H1 (cell line): ENCODE data around the gene GSTT2. TPM values are rescaled to one million over a fixed set of nuclear protein-coding genes. Genes with fewer than 3 reads are reported as not detected.

Experiments used
- CTCF ChIA-PET: fragments of 300-600 bp; sonication (Branson Sonifier 250); formaldehyde crosslinking; loops from one replicate; lab custom pipeline; 2021; ENCODE audit not compliant: partially characterized antibody; lab: Charles Lee
- POLR2A ChIA-PET: fragments of 300-600 bp; sonication (Branson Sonifier 250); formaldehyde crosslinking; loops from one replicate; lab custom pipeline; 2021; ENCODE audit warnings: inconsistent platforms; ENCODE audit not compliant: partially characterized antibody; lab: Charles Lee
- DNase-seq, 2 experiments: peaks; one replicate each; pipeline versions ENCODE4 v3.0.0 to v3.0.0-alpha.2; 2010 to 2022; ENCODE audit warnings: low spot score in 2 of 2, low read depth in 1 of 2, mixed read lengths in 1 of 2
- FAIRE-seq: peaks from 2 replicates; lab custom pipeline; 2011; peaks lifted over from hg19 to GRCh38; lab: Jason Lieb, UNC
- H2AFZ ChIP-seq: 2 replicates; pipeline ENCODE4 v1.8.1; 2012; ENCODE audit warnings: low read length, inconsistent platforms
- H2AK5ac ChIP-seq: 2 replicates; pipeline ENCODE4 v1.6.1; 2013; ENCODE audit warnings: low read depth, low read length
- H2BK120ac ChIP-seq: replicated peaks from 2 replicates; pipeline ENCODE3; 2013; ENCODE audit warnings: low read depth, low read length, inconsistent platforms
- H2BK12ac ChIP-seq: 2 replicates; pipeline ENCODE4 v1.6.1; 2013; ENCODE audit warnings: low read depth, low read length
- H2BK15ac ChIP-seq: 2 replicates; pipeline ENCODE4 v1.6.1; 2013; ENCODE audit warnings: low read length
- H2BK20ac ChIP-seq: 2 replicates; pipeline ENCODE4 v1.6.1; 2013; ENCODE audit warnings: low read length
- H2BK5ac ChIP-seq: 2 replicates; pipeline ENCODE4 v1.6.1; 2013; ENCODE audit warnings: low read depth, low read length
- H3K14ac ChIP-seq: 2 replicates; pipeline ENCODE4 v1.6.1; 2013; ENCODE audit warnings: inconsistent platforms; ENCODE audit not compliant: insufficient read length
- H3K18ac ChIP-seq: 2 replicates; pipeline ENCODE4 v1.6.1; 2013; ENCODE audit warnings: low read length; ENCODE audit errors: extremely low read depth
- H3K23ac ChIP-seq: 2 replicates; pipeline ENCODE4 v1.6.1; 2013; ENCODE audit warnings: inconsistent platforms; ENCODE audit not compliant: insufficient read length
- H3K23me2 ChIP-seq: 2 replicates; pipeline ENCODE4 v1.6.1; 2013; ENCODE audit warnings: low read depth, low read length
- H3K27ac ChIP-seq: 2 replicates; pipeline ENCODE4 v1.6.1; 2011; ENCODE audit warnings: low read depth, low read length, inconsistent platforms
- H3K27me3 ChIP-seq, 4 experiments: replicated peaks in 1 of 4; 1 replicate in 1 of 4; 2 replicates in 3 of 4; pipeline versions ENCODE4 v1.6.1 to v1.8.1; 2011 to 2013; ENCODE audit warnings: low read length in 3 of 4, mild to moderate bottlenecking in 3 of 4, inconsistent platforms in 2 of 4, mixed read lengths in 2 of 4, moderate library complexity in 1 of 4; ENCODE audit not compliant: control insufficient read depth in 3 of 4, insufficient read depth in 3 of 4; ENCODE audit errors: extremely low read depth in 1 of 4
- H3K36me3 ChIP-seq, 4 experiments: 2 replicates each; pipeline versions ENCODE4 v1.6.1 to v1.8.1; 2011 to 2013; ENCODE audit warnings: mild to moderate bottlenecking in 4 of 4, low read length in 3 of 4, moderate library complexity in 2 of 4, control low read depth in 1 of 4, inconsistent platforms in 1 of 4; ENCODE audit not compliant: insufficient read depth in 4 of 4, control insufficient read depth in 2 of 4
- H3K4ac ChIP-seq: replicated peaks from 2 replicates; pipeline ENCODE3; 2013; ENCODE audit warnings: low read length, low read depth, mixed read lengths, inconsistent platforms; ENCODE audit not compliant: insufficient read length
- H3K4me1 ChIP-seq, 4 experiments: replicated peaks in 1 of 4; 1 replicate in 1 of 4; 2 replicates in 3 of 4; pipeline versions ENCODE4 v1.6.1 to v1.8.1; 2011 to 2013; ENCODE audit warnings: low read length in 3 of 4, inconsistent platforms in 2 of 4, mixed read lengths in 1 of 4; ENCODE audit not compliant: insufficient read depth in 4 of 4, control insufficient read depth in 3 of 4
- H3K4me2 ChIP-seq, 2 experiments: 2 replicates each; pipeline versions ENCODE4 v1.6.1 to v1.8.1; 2011 to 2013; ENCODE audit warnings: low read depth in 2 of 2, low read length in 2 of 2, control low read depth in 1 of 2, inconsistent platforms in 1 of 2, mild to moderate bottlenecking in 1 of 2; ENCODE audit not compliant: insufficient read depth in 1 of 2
- H3K4me3 ChIP-seq, 4 experiments: fragments of 200-600, 300-600 bp in 1 of 4; sonication (generic), shearing (Covaris generic), sonication (Bioruptor Twin) in 1 of 4; 2 replicates each; pipeline versions ENCODE4 v1.5.1 to v1.8.1; 2011 to 2016; ENCODE audit warnings: low read length in 4 of 4, low read depth in 3 of 4, control low read depth in 2 of 4, inconsistent platforms in 2 of 4, mild to moderate bottlenecking in 2 of 4, mixed read lengths in 1 of 4, moderate library complexity in 1 of 4; ENCODE audit not compliant: insufficient read depth in 2 of 4; ENCODE audit errors: extremely low read depth in 1 of 4
- H3K56ac ChIP-seq: replicated peaks from 2 replicates; pipeline ENCODE3; 2013; ENCODE audit warnings: low read depth, mild to moderate bottlenecking, mixed read lengths, low read length, inconsistent platforms; ENCODE audit not compliant: insufficient read length
- H3K79me1 ChIP-seq: 2 replicates; pipeline ENCODE4 v1.6.1; 2013; ENCODE audit warnings: low read depth, low read length, control low read depth
- H3K79me2 ChIP-seq, 2 experiments: 2 replicates each; pipeline versions ENCODE4 v1.6.1 to v1.8.1; 2012 to 2013; ENCODE audit warnings: low read length in 2 of 2, mild to moderate bottlenecking in 2 of 2, inconsistent platforms in 1 of 2; ENCODE audit not compliant: insufficient read depth in 2 of 2, control insufficient read depth in 1 of 2
- H3K9ac ChIP-seq, 4 experiments: replicated peaks in 1 of 4; 1 replicate in 1 of 4; 2 replicates in 3 of 4; pipeline versions ENCODE4 v1.6.1 to v1.8.1; 2011 to 2013; ENCODE audit warnings: low read depth in 3 of 4, low read length in 3 of 4, control low read depth in 2 of 4, mild to moderate bottlenecking in 2 of 4, moderate library complexity in 2 of 4, inconsistent platforms in 1 of 4; ENCODE audit errors: extremely low read depth in 1 of 4
- H3K9me3 ChIP-seq, 2 experiments: 2 replicates each; pipeline versions ENCODE4 v1.6.1 to v1.8.1; 2012 to 2013; ENCODE audit warnings: mild to moderate bottlenecking in 2 of 2, moderate library complexity in 2 of 2, control low read depth in 1 of 2, inconsistent platforms in 1 of 2, low read depth in 1 of 2, low read length in 1 of 2, mixed read lengths in 1 of 2; ENCODE audit not compliant: insufficient read depth in 2 of 2
- H4K20me1 ChIP-seq, 2 experiments: replicated peaks in 1 of 2; 2 replicates each; pipeline versions ENCODE3 to v1.8.1; 2011 to 2013; ENCODE audit warnings: inconsistent platforms in 2 of 2, low read length in 2 of 2, mild to moderate bottlenecking in 1 of 2; ENCODE audit not compliant: insufficient read depth in 2 of 2, control insufficient read depth in 1 of 2
- H4K5ac ChIP-seq: 2 replicates; pipeline ENCODE4 v1.6.1; 2013; ENCODE audit warnings: low read length, low read depth, mixed read lengths, inconsistent platforms; ENCODE audit not compliant: insufficient read length
- H4K8ac ChIP-seq: 2 replicates; pipeline ENCODE4 v1.8.0; 2013; ENCODE audit warnings: mild to moderate bottlenecking, moderate library complexity, low read length, inconsistent platforms; ENCODE audit not compliant: insufficient read depth; ENCODE audit errors: extremely low read depth
- H4K91ac ChIP-seq: replicated peaks from 2 replicates; pipeline ENCODE3; 2013; ENCODE audit warnings: low read length, mixed read lengths, inconsistent platforms; ENCODE audit not compliant: insufficient read length
- BACH1 ChIP-seq: IDR thresholded peaks from 2 replicates; pipeline ENCODE4 v1.6.1; 2012; ENCODE audit warnings: low read length, improper control_type of control experiment
- EGR1 ChIP-seq: IDR thresholded peaks from 2 replicates; pipeline ENCODE4 v1.6.1; 2011; ENCODE audit warnings: low read depth, low read length, borderline replicate concordance
- GTF2F1 ChIP-seq: IDR thresholded peaks from 2 replicates; pipeline ENCODE4 v1.6.1; 2012; ENCODE audit warnings: low read depth, low read length, improper control_type of control experiment, borderline replicate concordance
- HDAC2 ChIP-seq, 2 experiments: fragments of 300-600 bp in 1 of 2; sonication (generic) in 1 of 2; IDR thresholded peaks; 2 replicates each; pipeline ENCODE4 v1.6.1; 2011 to 2012; ENCODE audit warnings: low read depth in 2 of 2, low read length in 2 of 2, mild to moderate bottlenecking in 2 of 2, moderate library complexity in 2 of 2, borderline replicate concordance in 1 of 2, inconsistent platforms in 1 of 2
- HDAC6 ChIP-seq: IDR thresholded peaks from one replicate; pipeline ENCODE4 v1.7.1; 2012; ENCODE audit warnings: low read depth, mild to moderate bottlenecking, inconsistent platforms, low read length, moderate library complexity
- KDM5A ChIP-seq: fragments of 200-600 bp; IDR thresholded peaks from 2 replicates; pipeline ENCODE4 v1.7.1; 2012; ENCODE audit warnings: mild to moderate bottlenecking, low read length, inconsistent platforms, mixed read lengths
- MAFK ChIP-seq: IDR thresholded peaks from 2 replicates; pipeline ENCODE4 v1.6.1; 2012; ENCODE audit warnings: low read depth, mild to moderate bottlenecking, improper control_type of control experiment, low read length
- POLR2A ChIP-seq, 2 experiments: IDR thresholded peaks; 1 replicate in 1 of 2; 2 replicates in 1 of 2; pipeline ENCODE4 v1.6.1; 2011; ENCODE audit warnings: low read depth in 2 of 2, low read length in 2 of 2, mild to moderate bottlenecking in 2 of 2; ENCODE audit errors: control extremely low read depth in 1 of 2
- POLR2AphosphoS5 ChIP-seq: IDR thresholded peaks from 2 replicates; pipeline ENCODE4 v1.6.1; 2011; ENCODE audit warnings: low read depth, low read length
- RAD21 ChIP-seq, 2 experiments: IDR thresholded peaks in 1 of 2; conservative IDR thresholded peaks in 1 of 2; 2 replicates each; pipeline ENCODE4 v1.6.1; 2011; ENCODE audit warnings: low read depth in 2 of 2, low read length in 2 of 2, improper control_type of control experiment in 1 of 2, inconsistent platforms in 1 of 2, mild to moderate bottlenecking in 1 of 2, moderate library complexity in 1 of 2
- RFX5 ChIP-seq: IDR thresholded peaks from 2 replicates; pipeline ENCODE4 v1.6.1; 2011; ENCODE audit warnings: low read depth, low read length, improper control_type of control experiment, borderline replicate concordance
- RXRA ChIP-seq: IDR thresholded peaks from 2 replicates; pipeline ENCODE4 v1.6.1; 2011; ENCODE audit warnings: low read depth, mild to moderate bottlenecking, low read length, moderate library complexity; ENCODE audit not compliant: insufficient read depth
- SP4 ChIP-seq: IDR thresholded peaks from 2 replicates; pipeline ENCODE4 v1.6.1; 2012; ENCODE audit warnings: low read length, inconsistent platforms
- TAF1 ChIP-seq: IDR thresholded peaks from 2 replicates; pipeline ENCODE4 v1.6.1; 2011; ENCODE audit warnings: mild to moderate bottlenecking, low read depth, low read length
- WGBS, 2 experiments: shearing (Covaris generic) in 1 of 2; methylation state at CpG; one replicate each; pipeline versions ENCODE4 v1.1.6 to v1.1.7; 2013 to 2015; ENCODE audit warnings: low lambda C conversion rate in 2 of 2, mixed read lengths in 2 of 2, inconsistent platforms in 1 of 2, low coverage in 1 of 2, missing lambda C conversion rate in 1 of 2; ENCODE audit not compliant: insufficient replicate concordance in 2 of 2, insufficient coverage in 1 of 2, insufficient read length in 1 of 2; ENCODE audit errors: extremely low coverage in 1 of 2, missing lambda C conversion rate in 1 of 2; 5-methylcytosine and 5-hydroxymethylcytosine counted together
- polyA plus RNA-seq, 7 experiments: library from polyadenylated mRNA; depleted of rRNA in 3 of 7; stranded (reverse) in 5 of 7; unstranded in 2 of 7; fragments of >200 nt in 5 of 7; fragments of 200-250 nt in 2 of 7; gene quantifications; 1 replicate in 5 of 7; 2 replicates in 1 of 7; 4 replicates in 1 of 7; pipeline versions ENCODE4 v1.2.1 to v1.2.3, GENCODE V29; 2011 to 2013; ENCODE audit warnings: missing spikeins in 2 of 7, mixed read lengths in 2 of 7
- total RNA-seq: library from RNA; stranded (reverse); fragmentation: NEBNext Ultra II Directional; extraction: Animal tissue kit (Norgen Biotek cat#: 25700); gene quantifications from 2 replicates; pipeline ENCODE4 v1.2.1, GENCODE V29; 2021

Gene GSTT2
- total and polyA plus RNA-seq, 2 of the 8 experiments (the other 6 are each of a cell fraction or from before 2014, with no cell fraction given) = 1.1 to 1.5 TPM

DNA sequence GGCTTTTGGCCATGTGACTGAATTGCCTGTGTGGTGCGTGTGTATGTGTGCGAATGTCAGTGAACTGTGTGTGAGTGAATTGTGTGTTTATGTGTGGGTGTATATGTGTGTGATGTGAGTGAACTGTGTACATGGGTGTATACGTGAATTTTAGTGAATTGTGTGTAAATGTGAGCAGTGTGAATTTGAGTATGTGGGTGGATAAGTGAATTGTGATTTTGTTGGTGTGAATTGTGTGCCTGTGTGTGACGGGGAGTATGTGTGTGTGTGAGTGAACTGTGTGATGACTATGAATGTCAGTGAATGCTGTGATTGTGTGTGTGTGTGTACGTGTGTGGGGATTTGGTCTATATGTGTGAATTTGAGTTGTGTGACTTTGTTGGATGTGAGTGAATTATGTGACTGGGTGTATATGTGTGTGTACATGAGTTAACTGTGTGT, 9.7 kb upstream of the GSTT2 start:
- no peaks in the 10 kb centered on the region for H3K27me3 ChIP-seq
- POLR2A ChIA-PET = interaction anchor here (1.5 to 1.8 kb wide), 4 partner anchors 39 to 206 kb away, joined by 3 to 11 read pairs (median 6); no protein-coding TSS in a partner anchor
- H4K20me1 ChIP-seq = peaks cover 9 to 18% of the 10 kb centered on the region in 2 experiments
- 94 to 100% methylated on average over 2 to 5 of the region's 5 CpGs for WGBS, 2 experiments
- H2AFZ ChIP-seq = no peak overlapping the region
- peaks cover 6% of the 10 kb centered on the region; the same call in 1 of the 2 replicates for H3K23me2 ChIP-seq
- H3K4me3 ChIP-seq = no peak overlapping the region
- H3K27ac ChIP-seq = no peak overlapping the region
- H3K9ac ChIP-seq = 0 out of 7 replicates have a peak overlapping the region, but pooled peaks of 1 of the 4 experiments have one; percentile 21
- no peak overlapping the region for H4K5ac ChIP-seq
- no peak overlapping the region for H3K14ac ChIP-seq
- H4K91ac ChIP-seq = no peak overlapping the region
- H2BK12ac ChIP-seq = no peak overlapping the region
- no peak overlapping the region for H2BK5ac ChIP-seq
- no peak overlapping the region for H2BK15ac ChIP-seq
- no peak overlapping the region for H4K8ac ChIP-seq
- H3K9me3 ChIP-seq = no peaks in the 10 kb centered on the region
- CTCF ChIA-PET = no interaction called here
- H3K18ac ChIP-seq = no peak overlapping the region
- no peak overlapping the region for H3K23ac ChIP-seq
- H3K56ac ChIP-seq = no peak overlapping the region
- FAIRE-seq (no peak), DNase-seq (no peak)
- 0 out of 2 replicates have a peak overlapping the region, but pooled peaks have one; percentile 18 for H2BK20ac ChIP-seq
- no peak overlapping the region for H2BK120ac ChIP-seq
- no peak overlapping the region for H2AK5ac ChIP-seq
- H3K4ac ChIP-seq = peak overlapping the region; percentile 38
- peaks cover 6% of the 10 kb centered on the region; the same call in 1 of the 2 replicates for H3K79me1 ChIP-seq
- H3K36me3 ChIP-seq = peaks cover 5 to 26% (median 17%) of the 10 kb centered on the region in 4 experiments; a peak in 7 of 8 replicates
- H3K4me1 ChIP-seq = no peaks in the 10 kb centered on the region
- H3K79me2 ChIP-seq = peaks cover 0 to 11% of the 10 kb centered on the region in 2 experiments; a peak in 1 of 4 replicates
- no peak overlapping the region; a peak in 1 of 4 replicates for H3K4me2 ChIP-seq
- TF ChIP-seq BACH1 (no peak), POLR2A (IDR thresholded peaks at IDR 0.05; ENCODE audit: control extremely low read depth in 1 of 2, low read depth in 2 of 2, low read length in 2 of 2) (peak in 1 of 2 experiments; percentile 54; a peak in 1 of 3 replicates), MAFK (no peak), RXRA (no peak), SP4 (no peak), HDAC2 (IDR thresholded peaks at IDR 0.05; ENCODE audit: borderline replicate concordance in 1 of 2, low read depth in 2 of 2, low read length in 2 of 2) (no peak), RAD21 (IDR thresholded peaks at IDR 0.05 in 1 of 2, conservative IDR thresholded peaks at IDR 0.05 in 1 of 2; ENCODE audit: low read depth in 2 of 2, low read length in 2 of 2) (no peak), GTF2F1 (no peak), RFX5 (no peak), KDM5A (no peak), POLR2AphosphoS5 (peak; percentile 15; the same call in 1 of the 2 replicates), EGR1 (no peak), HDAC6 (no peak), TAF1 (no peak)
